H1 (cell line): Measurements from ENCODE around the gene ZBTB8B. TPM values are rescaled to one million over a fixed set of nuclear protein-coding genes. Genes with fewer than 3 reads are reported as not detected.

ENCODE experiments used
- CTCF ChIA-PET: fragments of 300-600 bp; sonication (Branson Sonifier 250); formaldehyde crosslinking; loops from one replicate; lab custom pipeline; 2021; ENCODE audit not compliant: partially characterized antibody; lab: Charles Lee
- POLR2A ChIA-PET: fragments of 300-600 bp; sonication (Branson Sonifier 250); formaldehyde crosslinking; loops from one replicate; lab custom pipeline; 2021; ENCODE audit warnings: inconsistent platforms; ENCODE audit not compliant: partially characterized antibody; lab: Charles Lee
- DNase-seq, 2 experiments: peaks; one replicate each; pipeline versions ENCODE4 v3.0.0 to v3.0.0-alpha.2; 2010 to 2022; ENCODE audit warnings: low spot score in 2 of 2, low read depth in 1 of 2, mixed read lengths in 1 of 2
- FAIRE-seq: peaks from 2 replicates; lab custom pipeline; 2011; peaks lifted over from hg19 to GRCh38; lab: Jason Lieb, UNC
- H2AFZ ChIP-seq: 2 replicates; pipeline ENCODE4 v1.8.1; 2012; ENCODE audit warnings: low read length, inconsistent platforms
- H2AK5ac ChIP-seq: 2 replicates; pipeline ENCODE4 v1.6.1; 2013; ENCODE audit warnings: low read depth, low read length
- H2BK120ac ChIP-seq: replicated peaks from 2 replicates; pipeline ENCODE3; 2013; ENCODE audit warnings: low read depth, low read length, inconsistent platforms
- H2BK12ac ChIP-seq: 2 replicates; pipeline ENCODE4 v1.6.1; 2013; ENCODE audit warnings: low read depth, low read length
- H2BK15ac ChIP-seq: 2 replicates; pipeline ENCODE4 v1.6.1; 2013; ENCODE audit warnings: low read length
- H2BK20ac ChIP-seq: 2 replicates; pipeline ENCODE4 v1.6.1; 2013; ENCODE audit warnings: low read length
- H2BK5ac ChIP-seq: 2 replicates; pipeline ENCODE4 v1.6.1; 2013; ENCODE audit warnings: low read depth, low read length
- H3K14ac ChIP-seq: 2 replicates; pipeline ENCODE4 v1.6.1; 2013; ENCODE audit warnings: inconsistent platforms; ENCODE audit not compliant: insufficient read length
- H3K18ac ChIP-seq: 2 replicates; pipeline ENCODE4 v1.6.1; 2013; ENCODE audit warnings: low read length; ENCODE audit errors: extremely low read depth
- H3K23ac ChIP-seq: 2 replicates; pipeline ENCODE4 v1.6.1; 2013; ENCODE audit warnings: inconsistent platforms; ENCODE audit not compliant: insufficient read length
- H3K23me2 ChIP-seq: 2 replicates; pipeline ENCODE4 v1.6.1; 2013; ENCODE audit warnings: low read depth, low read length
- H3K27ac ChIP-seq: 2 replicates; pipeline ENCODE4 v1.6.1; 2011; ENCODE audit warnings: low read depth, low read length, inconsistent platforms
- H3K27me3 ChIP-seq, 4 experiments: replicated peaks in 1 of 4; 1 replicate in 1 of 4; 2 replicates in 3 of 4; pipeline versions ENCODE4 v1.6.1 to v1.8.1; 2011 to 2013; ENCODE audit warnings: low read length in 3 of 4, mild to moderate bottlenecking in 3 of 4, inconsistent platforms in 2 of 4, mixed read lengths in 2 of 4, moderate library complexity in 1 of 4; ENCODE audit not compliant: control insufficient read depth in 3 of 4, insufficient read depth in 3 of 4; ENCODE audit errors: extremely low read depth in 1 of 4
- H3K36me3 ChIP-seq, 4 experiments: 2 replicates each; pipeline versions ENCODE4 v1.6.1 to v1.8.1; 2011 to 2013; ENCODE audit warnings: mild to moderate bottlenecking in 4 of 4, low read length in 3 of 4, moderate library complexity in 2 of 4, control low read depth in 1 of 4, inconsistent platforms in 1 of 4; ENCODE audit not compliant: insufficient read depth in 4 of 4, control insufficient read depth in 2 of 4
- H3K4ac ChIP-seq: replicated peaks from 2 replicates; pipeline ENCODE3; 2013; ENCODE audit warnings: low read length, low read depth, mixed read lengths, inconsistent platforms; ENCODE audit not compliant: insufficient read length
- H3K4me1 ChIP-seq, 4 experiments: replicated peaks in 1 of 4; 1 replicate in 1 of 4; 2 replicates in 3 of 4; pipeline versions ENCODE4 v1.6.1 to v1.8.1; 2011 to 2013; ENCODE audit warnings: low read length in 3 of 4, inconsistent platforms in 2 of 4, mixed read lengths in 1 of 4; ENCODE audit not compliant: insufficient read depth in 4 of 4, control insufficient read depth in 3 of 4
- H3K4me2 ChIP-seq, 2 experiments: 2 replicates each; pipeline versions ENCODE4 v1.6.1 to v1.8.1; 2011 to 2013; ENCODE audit warnings: low read depth in 2 of 2, low read length in 2 of 2, control low read depth in 1 of 2, inconsistent platforms in 1 of 2, mild to moderate bottlenecking in 1 of 2; ENCODE audit not compliant: insufficient read depth in 1 of 2
- H3K4me3 ChIP-seq, 4 experiments: fragments of 200-600, 300-600 bp in 1 of 4; sonication (generic), shearing (Covaris generic), sonication (Bioruptor Twin) in 1 of 4; 2 replicates each; pipeline versions ENCODE4 v1.5.1 to v1.8.1; 2011 to 2016; ENCODE audit warnings: low read length in 4 of 4, low read depth in 3 of 4, control low read depth in 2 of 4, inconsistent platforms in 2 of 4, mild to moderate bottlenecking in 2 of 4, mixed read lengths in 1 of 4, moderate library complexity in 1 of 4; ENCODE audit not compliant: insufficient read depth in 2 of 4; ENCODE audit errors: extremely low read depth in 1 of 4
- H3K56ac ChIP-seq: replicated peaks from 2 replicates; pipeline ENCODE3; 2013; ENCODE audit warnings: low read depth, mild to moderate bottlenecking, mixed read lengths, low read length, inconsistent platforms; ENCODE audit not compliant: insufficient read length
- H3K79me1 ChIP-seq: 2 replicates; pipeline ENCODE4 v1.6.1; 2013; ENCODE audit warnings: low read depth, low read length, control low read depth
- H3K79me2 ChIP-seq, 2 experiments: 2 replicates each; pipeline versions ENCODE4 v1.6.1 to v1.8.1; 2012 to 2013; ENCODE audit warnings: low read length in 2 of 2, mild to moderate bottlenecking in 2 of 2, inconsistent platforms in 1 of 2; ENCODE audit not compliant: insufficient read depth in 2 of 2, control insufficient read depth in 1 of 2
- H3K9ac ChIP-seq, 4 experiments: replicated peaks in 1 of 4; 1 replicate in 1 of 4; 2 replicates in 3 of 4; pipeline versions ENCODE4 v1.6.1 to v1.8.1; 2011 to 2013; ENCODE audit warnings: low read depth in 3 of 4, low read length in 3 of 4, control low read depth in 2 of 4, mild to moderate bottlenecking in 2 of 4, moderate library complexity in 2 of 4, inconsistent platforms in 1 of 4; ENCODE audit errors: extremely low read depth in 1 of 4
- H3K9me3 ChIP-seq, 2 experiments: 2 replicates each; pipeline versions ENCODE4 v1.6.1 to v1.8.1; 2012 to 2013; ENCODE audit warnings: mild to moderate bottlenecking in 2 of 2, moderate library complexity in 2 of 2, control low read depth in 1 of 2, inconsistent platforms in 1 of 2, low read depth in 1 of 2, low read length in 1 of 2, mixed read lengths in 1 of 2; ENCODE audit not compliant: insufficient read depth in 2 of 2
- H4K20me1 ChIP-seq, 2 experiments: replicated peaks in 1 of 2; 2 replicates each; pipeline versions ENCODE3 to v1.8.1; 2011 to 2013; ENCODE audit warnings: inconsistent platforms in 2 of 2, low read length in 2 of 2, mild to moderate bottlenecking in 1 of 2; ENCODE audit not compliant: insufficient read depth in 2 of 2, control insufficient read depth in 1 of 2
- H4K5ac ChIP-seq: 2 replicates; pipeline ENCODE4 v1.6.1; 2013; ENCODE audit warnings: low read length, low read depth, mixed read lengths, inconsistent platforms; ENCODE audit not compliant: insufficient read length
- H4K8ac ChIP-seq: 2 replicates; pipeline ENCODE4 v1.8.0; 2013; ENCODE audit warnings: mild to moderate bottlenecking, moderate library complexity, low read length, inconsistent platforms; ENCODE audit not compliant: insufficient read depth; ENCODE audit errors: extremely low read depth
- H4K91ac ChIP-seq: replicated peaks from 2 replicates; pipeline ENCODE3; 2013; ENCODE audit warnings: low read length, mixed read lengths, inconsistent platforms; ENCODE audit not compliant: insufficient read length
- CREB1 ChIP-seq: IDR thresholded peaks from 2 replicates; pipeline ENCODE4 v1.6.1; 2012; ENCODE audit warnings: inconsistent platforms
- NRF1 ChIP-seq: IDR thresholded peaks from 2 replicates; pipeline ENCODE4 v1.6.1; 2011; ENCODE audit warnings: mild to moderate bottlenecking, low read depth, low read length, improper control_type of control experiment
- SRF ChIP-seq: IDR thresholded peaks from 2 replicates; pipeline ENCODE4 v1.6.1; 2011; ENCODE audit warnings: mild to moderate bottlenecking, low read depth, low read length, moderate library complexity
- WGBS, 2 experiments: shearing (Covaris generic) in 1 of 2; methylation state at CpG; one replicate each; pipeline versions ENCODE4 v1.1.6 to v1.1.7; 2013 to 2015; ENCODE audit warnings: low lambda C conversion rate in 2 of 2, mixed read lengths in 2 of 2, inconsistent platforms in 1 of 2, low coverage in 1 of 2, missing lambda C conversion rate in 1 of 2; ENCODE audit not compliant: insufficient replicate concordance in 2 of 2, insufficient coverage in 1 of 2, insufficient read length in 1 of 2; ENCODE audit errors: extremely low coverage in 1 of 2, missing lambda C conversion rate in 1 of 2; 5-methylcytosine and 5-hydroxymethylcytosine counted together
- polyA plus RNA-seq, 7 experiments: library from polyadenylated mRNA; depleted of rRNA in 3 of 7; stranded (reverse) in 5 of 7; unstranded in 2 of 7; fragments of >200 nt in 5 of 7; fragments of 200-250 nt in 2 of 7; gene quantifications; 1 replicate in 5 of 7; 2 replicates in 1 of 7; 4 replicates in 1 of 7; pipeline versions ENCODE4 v1.2.1 to v1.2.3, GENCODE V29; 2011 to 2013; ENCODE audit warnings: missing spikeins in 2 of 7, mixed read lengths in 2 of 7
- total RNA-seq: library from RNA; stranded (reverse); fragmentation: NEBNext Ultra II Directional; extraction: Animal tissue kit (Norgen Biotek cat#: 25700); gene quantifications from 2 replicates; pipeline ENCODE4 v1.2.1, GENCODE V29; 2021

The ZBTB8B gene
- total and polyA plus RNA-seq, 2 of the 8 experiments (the other 6 are each of a cell fraction or from before 2014, with no cell fraction given): 1.3 to 3.7 TPM

DNA sequence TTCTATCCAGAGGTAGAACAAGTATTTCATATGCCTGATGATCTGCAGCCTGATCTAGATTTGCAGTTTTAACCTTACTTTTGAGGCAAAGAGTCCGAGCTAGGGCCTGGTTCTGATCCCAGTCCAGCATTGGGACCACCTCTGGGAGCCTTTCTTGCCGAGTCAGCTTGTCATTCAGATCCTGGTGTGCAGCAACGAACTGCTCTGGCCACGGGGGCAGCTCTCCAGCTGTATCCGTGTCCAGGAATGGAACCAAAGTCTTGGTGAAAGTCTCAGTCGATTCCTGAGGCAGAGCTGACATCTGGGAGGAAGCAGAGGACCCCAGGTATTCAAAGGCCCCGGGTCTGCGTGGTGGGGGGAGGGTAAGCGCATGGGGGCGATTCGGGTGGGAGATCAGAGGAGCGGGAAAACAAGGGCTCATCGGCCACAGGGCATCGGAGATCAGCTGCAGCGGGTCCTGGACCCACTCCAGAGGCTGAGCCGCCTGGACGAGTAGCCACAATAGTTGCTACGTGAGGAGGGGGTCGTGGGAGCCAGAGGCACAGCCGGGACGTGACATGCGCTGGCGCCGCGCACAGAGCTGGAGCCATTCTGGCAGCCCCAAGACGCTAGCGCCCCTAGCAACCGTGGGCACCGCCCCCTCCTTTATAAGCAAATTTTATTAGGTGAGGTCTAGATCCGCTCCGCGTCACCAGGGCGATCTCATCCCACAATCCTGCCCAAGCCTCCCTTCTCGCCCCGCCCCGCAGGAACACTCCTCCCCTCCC, 38.2 kb upstream of the ZBTB8B start:
- Histone ChIP-seq H4K91ac (no peak overlapping the region), H2BK120ac (no peak overlapping the region), H4K5ac (no peak overlapping the region), H3K4me3 (no peak overlapping the region), H2BK5ac (no peak overlapping the region), H3K4ac (no peak overlapping the region), H3K79me2 (no peaks in the 10 kb centered on the region), H2BK20ac (0 out of 2 replicates have a peak overlapping the region, but pooled peaks have one; percentile 86), H2BK12ac (peak overlapping the region; percentile 55; the same call in 1 of the 2 replicates), H3K27me3 (no peaks in the 10 kb centered on the region), H3K14ac (no peak overlapping the region), H4K20me1 (no peaks in the 10 kb centered on the region), H2AK5ac (peak overlapping the region; percentile 30; the same call in 1 of the 2 replicates), H3K4me2 (no peak overlapping the region), H3K9ac (no peak overlapping the region), H2BK15ac (peak overlapping the region; percentile 81; the same call in 1 of the 2 replicates), H3K36me3 (no peaks in the 10 kb centered on the region), H3K56ac (no peak overlapping the region), H3K9me3 (no peaks in the 10 kb centered on the region), H3K23ac (no peak overlapping the region), H3K4me1 (peaks cover 0 to 10% (median 7%) of the 10 kb centered on the region in 4 experiments; a peak in 5 of 7 replicates), H3K23me2 (no peaks in the 10 kb centered on the region), H3K18ac (no peak overlapping the region), H3K79me1 (no peaks in the 10 kb centered on the region), H2AFZ (no peak overlapping the region), H4K8ac (no peak overlapping the region), H3K27ac (no peak overlapping the region)
- CTCF ChIA-PET: interaction anchor here (0.6 to 3.2 kb wide), 6 partner anchors 9 to 370 kb away, joined by 3 to 15 read pairs (median 3); no protein-coding TSS in a partner anchor
- FAIRE-seq (no peak), DNase-seq (no peak)
- 91% methylated on average over 17 of the region's 36 CpGs; no CpG with 5 or more reads in 1 of the 2 experiments for WGBS, 2 experiments
- TF ChIP-seq NRF1 (no peak), CREB1 (no peak), SRF (no peak)
- POLR2A ChIA-PET: interaction anchor here (1.5 to 4.8 kb wide), 3 partner anchors 11 to 21 kb away, joined by 5 to 17 read pairs (median 5); no protein-coding TSS in a partner anchor
